Activated B cell treated with CpG ODN at 0.5 μM for 24 hours (primary cell): ENCODE data around the gene HSFX4. TPM values are rescaled to one million over a fixed set of nuclear protein-coding genes. Genes with fewer than 3 reads are reported as not detected.
"Not testable (repeated sequence)": the region's sequence is repeated elsewhere in the genome, so short reads cannot be mapped to it uniquely, and the experiment has no call there.

ENCODE experiments used
- ATAC-seq: fragments of 200-7000 bp; cut with Tn5 transposase; one replicate; pipeline ENCODE4 v1.10.0; 2021; ENCODE audit warnings: low read depth, mild to moderate bottlenecking, moderate library complexity
- CTCF ChIA-PET: fragments of 350-600 bp; sonication (Branson Sonifier 250); formaldehyde crosslinking; loops from one replicate; lab custom pipeline; 2021; ENCODE audit warnings: antibody characterized with exemption; lab: Charles Lee
- POLR2A ChIA-PET: fragments of 350-600 bp; sonication (Branson Sonifier 250); formaldehyde crosslinking; loops from one replicate; lab custom pipeline; 2021; ENCODE audit warnings: antibody characterized with exemption; lab: Charles Lee
- DNase-seq: peaks from one replicate; pipeline ENCODE4 v3.0.0; 2022
- H3K27ac Mint-ChIP-seq: one replicate; pipeline ENCODE4 v1.8.0; 2020; ENCODE audit warnings: mixed read lengths
- H3K27me3 Mint-ChIP-seq: one replicate; pipeline ENCODE4 v1.8.0; 2021; ENCODE audit warnings: mixed read lengths
- H3K36me3 Mint-ChIP-seq: one replicate; pipeline ENCODE4 v1.8.0; 2021; ENCODE audit warnings: low read depth, mixed read lengths
- H3K4me1 Mint-ChIP-seq: one replicate; pipeline ENCODE4 v1.8.0; 2021; ENCODE audit warnings: mixed read lengths
- H3K4me3 Mint-ChIP-seq: one replicate; pipeline ENCODE4 v1.8.0; 2020; ENCODE audit warnings: mild to moderate bottlenecking, mixed read lengths
- H3K9me3 Mint-ChIP-seq: one replicate; pipeline ENCODE4 v1.8.0; 2020; ENCODE audit warnings: mixed read lengths
- intact Hi-C: fragments of 100-400 bp; cut with micrococcal nuclease; formaldehyde crosslinking; loops from one replicate; pipeline ENCODE4 v1.15.1; 2024
- total RNA-seq: library from RNA; stranded (reverse); gene quantifications from 2 replicates; pipeline ENCODE4 v1.2.3, GENCODE V29; 2022
- TF ChIP-seq, protein P1 (sequence below): fragments of 200-600 bp; IDR thresholded peaks from one replicate; pipeline ENCODE4 v1.8.0; 2022; ENCODE audit warnings: antibody characterized with exemption, mild to moderate bottlenecking

Gene HSFX4
- total RNA-seq, 1 donor from 2014 or later = not detected

DNA sequence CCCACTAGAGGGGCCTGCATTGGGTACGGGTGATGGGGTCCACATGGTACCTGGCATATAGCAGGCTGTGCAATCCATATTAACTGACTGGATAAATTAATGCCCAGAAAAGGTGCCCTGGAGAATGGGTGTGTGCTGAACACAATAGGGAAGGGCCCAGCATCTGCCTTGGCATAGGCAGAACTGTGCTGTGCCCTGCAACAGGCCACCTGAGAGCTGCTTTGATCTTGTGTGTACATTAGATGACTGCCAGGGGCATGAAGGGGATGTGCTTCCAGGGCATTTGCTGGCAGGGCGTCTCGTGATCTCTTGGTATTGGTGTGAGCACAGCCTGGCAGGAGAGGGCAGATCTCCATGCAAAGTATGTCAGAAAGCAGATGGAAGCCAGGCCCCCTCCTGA lies 17.6 kb downstream of the HSFX4 start:
- H3K9me3 Mint-ChIP-seq, H3K27ac Mint-ChIP-seq, ATAC-seq, H3K4me1 Mint-ChIP-seq, CTCF ChIA-PET, DNase-seq, POLR2A ChIA-PET, H3K4me3 Mint-ChIP-seq, H3K27me3 Mint-ChIP-seq: not testable (repeated sequence)
- peaks cover 23% of the 10 kb centered on the region for H3K36me3 Mint-ChIP-seq
- intact Hi-C loops = loop anchor here (10.0 kb wide), 1 partner anchor 1038 kb away; the partner anchor contains the start of gene HMGB3

DNA sequence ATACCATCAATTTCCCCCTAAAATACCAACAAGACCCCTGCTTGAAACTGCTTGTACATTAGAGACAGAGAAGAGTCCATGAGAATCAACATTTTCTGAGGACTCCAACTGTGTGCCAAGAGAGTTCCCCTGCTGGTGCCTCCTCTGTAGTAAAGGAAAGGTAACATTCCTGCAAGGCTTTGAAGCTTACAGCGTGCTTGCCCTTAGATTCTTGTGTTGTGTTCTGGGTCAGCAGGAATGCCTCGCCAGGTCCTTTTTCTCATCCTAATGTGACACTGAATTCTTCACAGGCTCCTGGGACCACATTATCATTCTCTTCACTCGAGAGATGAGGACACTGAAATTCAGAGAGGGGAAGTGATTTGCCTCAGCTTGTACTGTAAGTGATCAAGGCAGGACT lies 18.6 kb downstream of the HSFX4 start:
- no peak for ATAC-seq
- Mint-ChIP-seq H3K9me3 (no peaks in the 10 kb centered on the region), H3K4me1 (no peaks in the 10 kb centered on the region), H3K36me3 (peaks cover 25% of the 10 kb centered on the region), H3K4me3 (no peak overlapping the region), H3K27me3 (no peaks in the 10 kb centered on the region), H3K27ac (no peak overlapping the region)
- ChIA-PET CTCF (no interaction called here), POLR2A (no interaction called here)
- intact Hi-C loops = loop anchor here (10.0 kb wide), 1 partner anchor 1037 kb away; the partner anchor contains the start of gene HMGB3
- TF ChIP-seq, protein P1, sequence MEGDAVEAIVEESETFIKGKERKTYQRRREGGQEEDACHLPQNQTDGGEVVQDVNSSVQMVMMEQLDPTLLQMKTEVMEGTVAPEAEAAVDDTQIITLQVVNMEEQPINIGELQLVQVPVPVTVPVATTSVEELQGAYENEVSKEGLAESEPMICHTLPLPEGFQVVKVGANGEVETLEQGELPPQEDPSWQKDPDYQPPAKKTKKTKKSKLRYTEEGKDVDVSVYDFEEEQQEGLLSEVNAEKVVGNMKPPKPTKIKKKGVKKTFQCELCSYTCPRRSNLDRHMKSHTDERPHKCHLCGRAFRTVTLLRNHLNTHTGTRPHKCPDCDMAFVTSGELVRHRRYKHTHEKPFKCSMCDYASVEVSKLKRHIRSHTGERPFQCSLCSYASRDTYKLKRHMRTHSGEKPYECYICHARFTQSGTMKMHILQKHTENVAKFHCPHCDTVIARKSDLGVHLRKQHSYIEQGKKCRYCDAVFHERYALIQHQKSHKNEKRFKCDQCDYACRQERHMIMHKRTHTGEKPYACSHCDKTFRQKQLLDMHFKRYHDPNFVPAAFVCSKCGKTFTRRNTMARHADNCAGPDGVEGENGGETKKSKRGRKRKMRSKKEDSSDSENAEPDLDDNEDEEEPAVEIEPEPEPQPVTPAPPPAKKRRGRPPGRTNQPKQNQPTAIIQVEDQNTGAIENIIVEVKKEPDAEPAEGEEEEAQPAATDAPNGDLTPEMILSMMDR = no peak
- no peak for DNase-seq

DNA sequence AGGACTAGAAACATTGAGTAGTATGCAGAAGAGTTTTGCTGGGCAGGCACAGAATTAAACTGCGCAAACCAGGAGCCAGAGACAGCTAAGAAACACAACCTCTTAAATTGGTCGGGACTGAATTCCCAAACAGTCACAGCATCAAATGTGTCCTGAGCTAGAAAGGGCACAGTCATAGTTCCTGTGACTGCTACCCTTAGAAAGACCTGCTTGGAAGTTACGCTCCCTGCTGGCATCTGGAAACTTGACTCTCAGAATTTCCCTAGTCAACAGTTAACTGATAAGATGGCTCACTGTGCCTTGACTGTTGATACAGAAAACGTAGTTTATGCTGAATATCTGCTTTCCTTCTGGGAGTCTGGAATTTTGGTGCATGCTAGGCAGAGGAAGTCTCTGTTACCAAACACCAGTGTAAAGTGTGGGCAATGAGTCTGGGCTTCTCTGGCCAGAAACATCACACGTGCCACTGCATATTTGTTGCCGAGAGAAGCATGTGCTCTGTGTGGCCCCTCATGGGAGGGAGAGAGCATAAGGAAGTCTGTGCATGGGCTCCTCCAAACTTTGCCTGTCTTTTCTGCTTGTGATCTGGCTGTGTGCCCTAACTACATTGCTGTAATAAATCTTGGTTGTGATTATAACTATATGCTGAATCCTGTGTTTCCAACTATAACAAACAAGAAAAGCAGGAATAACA lies 20.5 kb downstream of the HSFX4 start:
- intact Hi-C loops = loop anchor here (1.0 to 10.0 kb wide), 2 partner anchors 536 to 1035 kb away; partner anchors contain the start of gene HMGB3
- ChIA-PET CTCF (interaction anchor here (0.9 kb wide), 1 partner anchor 12 kb away, joined by 3 read pairs; no protein-coding TSS in a partner anchor), POLR2A (no interaction called here)
- no peak overlapping the region for H3K4me3 Mint-ChIP-seq
- no peaks in the 10 kb centered on the region for H3K27me3 Mint-ChIP-seq
- no peak for DNase-seq
- ATAC-seq = no peak
- H3K4me1 Mint-ChIP-seq = no peaks in the 10 kb centered on the region
- H3K36me3 Mint-ChIP-seq = peaks cover 35% of the 10 kb centered on the region
- no peaks in the 10 kb centered on the region for H3K9me3 Mint-ChIP-seq
- H3K27ac Mint-ChIP-seq = no peak overlapping the region
- TF ChIP-seq, protein P1 = no peak

DNA sequence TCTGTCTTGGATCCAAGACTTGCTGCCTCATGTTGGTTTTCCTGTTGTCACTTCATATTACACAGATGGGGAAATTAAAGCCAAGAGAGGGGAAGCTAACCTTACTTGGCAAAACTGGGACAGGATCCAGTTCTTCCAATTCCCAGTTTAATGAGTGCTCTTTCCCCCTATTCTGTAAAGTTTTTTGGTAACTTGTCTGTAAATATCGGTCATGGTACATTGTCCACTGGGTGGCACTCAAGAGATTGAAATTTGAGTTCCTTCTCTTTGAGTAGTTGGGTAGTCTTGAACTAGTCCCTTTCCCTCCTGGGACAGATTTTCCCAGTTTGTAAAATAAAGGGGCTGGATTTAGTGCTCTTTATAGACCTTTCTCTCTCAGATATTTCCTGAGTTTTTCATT lies 21.3 kb downstream of the HSFX4 start:
- Mint-ChIP-seq H3K36me3 (peaks cover 37% of the 10 kb centered on the region), H3K4me1 (no peaks in the 10 kb centered on the region), H3K4me3 (no peak overlapping the region), H3K27me3 (no peaks in the 10 kb centered on the region), H3K27ac (no peak overlapping the region), H3K9me3 (no peaks in the 10 kb centered on the region)
- no peak for DNase-seq
- ChIA-PET POLR2A (no interaction called here), CTCF (interaction anchor here (0.9 kb wide), 1 partner anchor 11 kb away, joined by 3 read pairs; no protein-coding TSS in a partner anchor)
- TF ChIP-seq, protein P1 = no peak
- ATAC-seq = peak; percentile 18
- intact Hi-C loops = loop anchor here (1.0 kb wide), 1 partner anchor 536 kb away; no protein-coding TSS in a partner anchor

DNA sequence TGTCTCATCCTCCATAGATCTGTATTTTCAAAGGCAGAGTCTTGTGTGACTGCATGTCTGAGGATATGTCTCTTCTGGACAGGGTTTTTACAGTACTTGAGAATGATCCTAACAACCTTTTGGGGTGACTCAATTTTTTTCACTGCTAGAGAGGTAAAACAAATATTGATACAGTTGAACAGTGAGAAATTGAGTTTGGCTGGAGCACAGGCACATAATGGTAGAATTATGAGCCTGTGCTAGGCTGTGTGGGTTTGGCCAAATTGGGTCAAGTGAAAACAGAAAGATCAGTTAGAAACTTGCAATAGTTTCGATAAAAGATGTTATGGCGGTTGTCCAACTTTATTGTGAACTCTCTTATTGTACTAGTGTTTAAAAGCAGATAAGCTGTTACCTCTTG lies 32.2 kb downstream of the HSFX4 start:
- H3K9me3 Mint-ChIP-seq = no peaks in the 10 kb centered on the region
- intact Hi-C loops = loop anchor here (5.0 kb wide), 2 partner anchors 401 to 1121 kb away; partner anchors contain the start of gene MAMLD1
- no peaks in the 10 kb centered on the region for H3K27me3 Mint-ChIP-seq
- DNase-seq = no peak
- ATAC-seq = no peak
- H3K27ac Mint-ChIP-seq = no peak overlapping the region
- TF ChIP-seq, protein P1 = no peak
- ChIA-PET POLR2A (no interaction called here), CTCF (interaction anchor here (0.6 to 0.8 kb wide), 2 partner anchors 11 to 524 kb away, joined by 3 read pairs; no protein-coding TSS in a partner anchor)
- peaks cover 27% of the 10 kb centered on the region for H3K36me3 Mint-ChIP-seq
- no peak overlapping the region for H3K4me3 Mint-ChIP-seq
- no peaks in the 10 kb centered on the region for H3K4me1 Mint-ChIP-seq
